Superior temporal gyrus (tissue), 1 donor: ENCODE data around the gene NTN5.
"Not testable (repeated sequence)": the region's sequence is repeated elsewhere in the genome, so short reads cannot be mapped to it uniquely, and the experiment has no call there.

ENCODE experiments used
- DNase-seq: peaks from one replicate; pipeline ENCODE4 v3.0.0-alpha.2; 2016; ENCODE audit errors: extremely low spot score

The NTN5 gene, protein sequence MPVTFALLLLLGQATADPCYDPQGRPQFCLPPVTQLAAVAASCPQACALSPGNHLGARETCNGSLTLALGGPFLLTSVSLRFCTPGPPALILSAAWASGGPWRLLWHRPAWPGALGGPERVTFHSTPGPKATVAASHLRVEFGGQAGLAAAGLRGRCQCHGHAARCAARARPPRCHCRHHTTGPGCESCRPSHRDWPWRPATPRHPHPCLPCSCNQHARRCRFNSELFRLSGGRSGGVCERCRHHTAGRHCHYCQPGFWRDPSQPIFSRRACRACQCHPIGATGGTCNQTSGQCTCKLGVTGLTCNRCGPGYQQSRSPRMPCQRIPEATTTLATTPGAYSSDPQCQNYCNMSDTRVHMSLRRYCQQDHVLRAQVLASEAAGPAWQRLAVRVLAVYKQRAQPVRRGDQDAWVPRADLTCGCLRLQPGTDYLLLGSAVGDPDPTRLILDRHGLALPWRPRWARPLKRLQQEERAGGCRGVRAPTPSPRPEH

DNA sequence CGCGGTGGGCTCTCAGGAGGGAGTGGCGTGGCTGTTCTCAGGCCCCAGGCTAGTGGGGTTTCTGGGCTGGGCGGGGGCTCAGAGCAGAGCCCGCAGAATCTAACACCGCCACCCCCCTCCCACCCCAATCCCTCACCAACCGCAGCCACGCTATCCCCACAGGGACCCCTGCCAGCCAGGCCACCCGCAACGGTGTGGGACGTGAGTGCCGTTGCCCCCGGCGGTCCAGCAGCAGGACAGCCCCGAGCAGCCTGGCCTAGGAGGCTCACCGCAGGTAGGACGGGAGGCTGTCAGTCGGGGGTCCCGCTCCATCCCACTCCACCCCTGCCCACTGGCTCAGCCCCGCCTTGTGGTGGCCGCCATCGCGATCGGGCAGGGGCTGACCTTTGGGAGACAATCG, at the start of gene NTN5:
Gene NTN5, minus strand, starts transcription at position 24 of the 400 bp plus-strand sequence. CDS start 2,031 bp downstream, outside the sequence.
- no peak for DNase-seq

DNA sequence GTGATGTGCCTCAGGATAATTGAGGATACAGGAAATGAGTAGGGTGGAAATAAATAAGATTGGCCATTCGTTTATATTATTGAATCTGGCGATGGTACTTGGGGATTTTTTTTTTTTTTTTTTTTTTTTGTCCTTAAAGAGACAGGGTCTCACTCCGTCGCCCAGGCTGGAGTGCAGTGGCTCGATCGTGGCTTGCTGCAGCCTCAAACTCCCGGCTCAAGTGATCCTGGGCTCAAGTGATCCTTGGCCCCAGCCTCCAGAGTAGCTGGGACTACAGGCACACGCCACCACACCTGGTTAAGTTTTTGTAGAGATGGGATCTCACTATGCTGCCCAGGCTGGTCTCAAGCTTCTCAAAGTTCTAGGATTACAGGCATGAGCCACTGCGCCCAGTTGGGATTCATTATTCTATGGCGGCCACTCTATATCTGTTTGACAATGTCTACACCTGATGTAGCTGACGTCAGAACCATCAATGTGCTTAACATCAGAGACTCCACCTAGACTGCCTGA, 49.4 kb upstream of the NTN5 start:
- DNase-seq = no peak

DNA sequence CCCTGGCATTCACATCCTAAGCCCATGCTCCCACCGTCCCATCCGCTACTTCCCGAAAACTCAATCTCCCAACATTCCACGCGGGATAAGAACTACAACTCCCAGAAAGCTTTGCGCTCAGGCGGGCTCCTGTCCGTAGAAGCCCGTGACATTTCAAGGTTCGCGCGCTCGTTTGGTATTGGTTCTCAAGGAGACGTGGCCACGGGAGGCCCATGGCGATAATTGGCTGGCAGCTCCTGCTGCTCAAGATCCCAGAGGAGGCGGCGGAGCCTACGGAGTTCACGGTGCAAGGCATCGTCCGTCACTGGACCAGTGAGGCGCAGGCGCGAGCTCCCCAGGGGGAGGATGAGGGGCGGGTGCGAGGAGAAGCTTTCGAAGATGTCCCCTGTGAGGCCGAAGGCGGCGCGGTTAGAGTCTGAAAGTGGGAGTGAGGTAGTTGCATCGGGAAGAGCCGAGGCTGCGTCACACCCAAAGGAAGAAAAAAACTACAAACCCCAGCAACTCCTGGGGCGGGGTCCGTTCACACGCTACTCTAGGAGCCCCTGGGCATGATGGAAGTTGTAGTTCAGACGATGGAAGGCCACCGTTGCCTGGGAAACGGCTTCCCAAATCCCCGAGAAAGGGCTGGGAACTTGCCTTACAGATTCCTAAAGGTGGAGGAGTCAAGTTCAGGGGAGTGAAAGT, 47.9 kb upstream of the NTN5 start:
- peak; percentile 100 for DNase-seq

DNA sequence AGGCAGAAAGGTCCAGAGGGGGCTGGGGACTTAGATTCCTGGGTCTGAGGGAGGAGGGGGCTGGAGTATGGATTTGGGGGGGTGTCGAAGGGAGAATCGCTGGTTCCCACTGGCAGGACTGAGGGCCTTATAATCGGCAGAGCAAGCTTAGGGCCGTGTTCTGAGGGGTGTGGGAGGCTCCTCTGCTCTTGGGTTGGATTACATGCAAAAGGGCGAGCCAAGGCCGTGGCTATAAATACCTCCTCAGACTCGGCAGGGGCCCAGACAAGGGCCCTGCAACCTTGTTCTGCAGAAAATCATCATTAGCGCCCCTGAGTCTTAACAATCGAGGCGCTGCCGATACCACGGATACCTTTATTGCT, 47.4 kb upstream of the NTN5 start:
- no peak for DNase-seq

DNA sequence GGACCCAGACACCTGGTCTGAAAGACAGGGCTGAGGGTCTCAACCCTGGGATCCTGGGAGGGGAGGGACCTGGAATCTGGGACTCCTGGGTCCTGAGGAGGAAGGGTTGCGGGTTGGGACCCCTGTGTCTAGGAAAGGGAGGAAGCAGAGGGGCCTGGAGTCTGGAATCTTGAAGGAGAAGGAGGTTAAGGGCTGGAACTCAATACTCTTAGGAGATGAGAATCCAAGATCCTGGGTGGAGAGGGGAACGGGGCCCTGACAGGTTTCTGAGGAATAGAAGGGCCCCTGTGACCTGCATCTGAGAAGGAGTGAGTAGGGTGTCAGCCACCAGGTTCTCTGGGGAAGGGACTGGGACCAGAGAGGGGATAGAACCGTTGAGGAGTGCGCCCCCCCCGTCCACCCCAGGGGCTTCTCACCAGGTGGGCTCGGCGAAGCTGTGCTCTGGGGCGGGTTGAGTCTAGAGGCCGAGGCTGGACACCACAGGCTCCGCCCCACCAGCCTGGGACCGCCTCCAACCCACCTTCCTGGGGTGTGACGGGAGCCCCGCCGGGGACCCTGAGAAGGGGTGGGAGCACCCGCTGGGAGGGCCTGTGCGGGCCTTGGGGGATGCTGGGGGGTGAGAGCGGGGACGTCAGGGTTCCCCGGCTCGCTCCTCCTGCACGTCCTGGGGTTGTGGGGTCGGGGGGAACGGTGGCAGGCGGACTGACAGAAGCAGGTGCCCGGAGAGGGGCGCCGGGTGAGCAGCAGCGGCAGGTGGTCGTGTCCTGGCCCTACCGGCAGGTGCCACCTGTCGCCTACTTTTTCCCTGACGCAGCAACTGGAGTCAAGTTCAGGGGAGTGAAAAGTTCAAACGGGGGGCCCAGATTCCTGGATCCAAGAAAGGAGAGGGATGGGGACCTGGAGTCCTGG, 46.7 kb upstream of the NTN5 start, which contains the start of gene MAMSTR:
Gene MAMSTR, minus strand, starts transcription at position 463 of the 909 bp plus-strand sequence. CDS start 694 bp downstream, outside the sequence.
- DNase-seq = no peak

DNA sequence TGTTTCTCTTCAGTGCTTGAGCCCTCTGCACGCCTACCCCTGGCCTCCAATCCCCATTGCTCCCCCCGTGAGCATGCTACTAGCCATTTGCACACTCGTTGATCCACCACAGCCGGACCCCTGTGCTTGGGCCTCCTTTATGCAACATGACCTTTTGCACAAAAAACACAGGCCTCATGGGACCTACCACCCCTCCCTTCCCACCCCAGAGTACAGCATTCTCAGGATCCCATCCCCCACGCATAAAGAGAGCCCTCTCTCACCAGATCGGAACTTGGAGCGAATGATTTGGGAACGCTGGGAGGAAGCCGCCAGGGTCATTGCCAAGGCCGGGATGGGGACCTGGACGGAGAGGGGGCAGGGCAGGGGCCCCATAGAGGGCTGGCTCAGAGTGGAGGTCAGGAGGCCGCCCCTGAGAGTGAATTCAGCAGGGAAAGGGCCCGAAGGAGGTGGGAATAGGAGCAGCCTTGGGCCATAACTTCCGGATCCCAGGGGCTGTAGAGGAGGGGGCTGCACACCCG, 46.0 kb upstream of the NTN5 start:
- no peak for DNase-seq

DNA sequence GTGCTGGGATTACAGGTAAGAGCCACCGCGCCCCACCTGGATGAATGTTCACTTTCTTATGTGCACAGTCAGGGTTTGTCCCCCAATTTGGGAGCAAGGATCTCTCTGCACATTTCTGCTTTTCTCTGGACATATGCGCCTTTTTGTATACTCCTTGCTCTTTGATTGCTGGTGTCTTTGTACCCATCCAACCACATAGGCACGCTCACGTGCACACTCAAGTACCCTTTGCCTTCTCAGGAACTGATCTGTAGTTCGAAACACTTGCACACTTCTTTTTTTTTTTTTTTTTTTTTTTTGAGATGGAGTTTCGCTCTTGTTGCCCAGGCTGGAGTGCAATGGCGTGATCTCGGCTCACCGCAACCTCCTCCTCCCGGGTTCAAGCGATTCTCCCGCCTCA, 45.3 kb upstream of the NTN5 start:
- not testable (repeated sequence) for DNase-seq

DNA sequence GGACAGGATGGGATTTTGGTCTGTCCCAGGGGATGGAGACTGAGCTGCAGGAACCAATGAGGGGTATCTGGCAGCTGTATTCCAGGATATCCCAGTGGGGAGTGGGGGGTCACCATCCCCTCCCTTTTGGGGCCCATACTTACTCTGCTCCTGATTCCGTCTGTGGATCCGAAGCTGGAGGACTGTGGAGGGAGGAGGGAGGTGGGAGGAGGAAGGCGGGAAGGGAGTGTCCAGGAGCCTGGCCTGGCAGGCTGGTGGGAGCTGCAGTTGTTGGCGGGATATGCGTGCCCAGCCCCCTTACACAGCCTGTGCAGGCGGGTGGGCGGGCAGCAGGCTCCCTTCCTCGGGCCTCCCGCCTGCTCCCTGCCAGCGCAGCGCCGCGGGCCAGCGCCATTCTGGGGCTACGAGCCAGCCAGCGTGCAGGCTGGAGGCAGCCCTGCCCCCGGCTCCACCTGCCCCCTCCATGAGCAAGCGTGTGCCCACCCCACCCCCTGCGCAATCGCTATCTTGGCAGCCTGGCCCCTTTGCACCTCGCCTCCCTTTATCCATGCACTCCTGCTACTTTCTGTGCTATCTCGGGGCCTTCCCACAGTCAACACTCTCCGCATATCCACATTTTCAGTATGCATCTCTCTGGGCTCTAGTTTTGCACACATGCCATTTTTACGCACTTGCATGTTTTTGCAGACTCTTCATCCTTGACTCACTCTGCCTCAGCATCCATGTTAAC, 43.9 kb upstream of the NTN5 start:
- peak; percentile 40 for DNase-seq

DNA sequence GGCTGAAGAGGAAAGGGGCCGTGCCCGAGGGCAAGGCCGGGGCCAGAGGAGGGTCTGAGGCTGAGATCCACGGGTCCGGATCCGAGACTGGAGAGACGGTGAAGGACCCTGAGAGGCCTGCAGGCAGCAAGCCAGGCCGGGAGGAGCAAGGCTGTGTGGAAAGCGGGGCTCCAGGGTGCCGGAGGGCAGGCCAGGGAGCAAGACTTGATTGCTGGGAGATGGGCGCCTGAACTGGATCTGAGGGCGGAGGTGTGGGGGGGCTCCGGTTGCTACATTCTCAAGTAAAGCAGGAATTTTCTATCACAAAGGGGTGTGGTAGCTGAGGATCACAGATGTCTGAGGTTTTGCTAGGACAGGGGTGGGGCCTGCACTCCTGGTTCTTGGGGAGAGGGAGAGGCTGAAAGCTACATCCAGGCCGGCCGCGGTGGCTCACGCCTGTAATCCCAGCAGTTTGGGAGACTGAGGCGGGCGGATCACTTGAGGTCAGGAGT, 42.9 kb upstream of the NTN5 start:
- no peak for DNase-seq

DNA sequence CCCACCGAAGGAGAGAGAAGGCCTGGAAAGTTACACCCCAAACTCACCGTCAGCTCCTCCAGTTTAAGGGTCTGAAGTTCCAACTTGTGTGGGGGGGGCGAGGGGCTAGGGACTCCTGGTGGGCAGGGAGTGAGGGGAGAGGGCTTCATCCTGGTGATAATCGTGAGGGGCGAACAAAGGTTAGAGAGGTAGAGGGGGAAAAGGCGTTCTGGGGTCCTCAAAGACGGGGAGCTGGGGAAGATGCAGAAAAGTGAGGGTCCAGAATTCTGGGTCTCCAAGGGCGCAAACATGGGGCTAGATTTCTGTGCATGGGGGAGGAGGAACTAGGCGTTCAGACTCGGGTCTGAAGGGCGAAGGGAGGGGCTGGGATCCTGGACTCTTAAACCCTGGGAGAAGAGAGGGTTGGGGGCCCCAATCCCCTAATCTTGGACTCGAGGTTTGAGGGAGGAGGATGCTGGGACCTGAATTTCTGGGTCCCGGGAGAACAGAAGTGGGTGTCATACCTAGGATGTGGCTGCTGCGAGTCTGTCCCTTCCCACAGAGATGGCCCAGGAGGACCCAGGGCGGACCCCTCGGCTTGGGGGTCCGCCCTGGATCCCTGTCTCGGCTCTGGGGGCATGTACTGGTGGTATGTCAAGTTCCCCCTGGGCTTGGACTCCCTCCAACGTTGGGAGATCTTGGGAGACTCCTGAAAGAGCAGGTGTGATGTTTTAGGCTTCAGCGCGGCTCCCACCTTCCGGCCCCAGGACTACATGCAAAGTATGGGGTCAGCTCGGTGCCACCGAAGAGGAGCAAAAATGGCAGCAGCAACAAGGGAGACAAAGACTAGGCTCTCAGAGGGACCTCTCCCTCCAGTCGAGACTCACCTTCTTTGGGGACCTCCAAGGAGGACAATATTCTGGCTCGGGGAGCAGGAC, 42.2 kb upstream of the NTN5 start:
- peak; percentile 10 for DNase-seq

DNA sequence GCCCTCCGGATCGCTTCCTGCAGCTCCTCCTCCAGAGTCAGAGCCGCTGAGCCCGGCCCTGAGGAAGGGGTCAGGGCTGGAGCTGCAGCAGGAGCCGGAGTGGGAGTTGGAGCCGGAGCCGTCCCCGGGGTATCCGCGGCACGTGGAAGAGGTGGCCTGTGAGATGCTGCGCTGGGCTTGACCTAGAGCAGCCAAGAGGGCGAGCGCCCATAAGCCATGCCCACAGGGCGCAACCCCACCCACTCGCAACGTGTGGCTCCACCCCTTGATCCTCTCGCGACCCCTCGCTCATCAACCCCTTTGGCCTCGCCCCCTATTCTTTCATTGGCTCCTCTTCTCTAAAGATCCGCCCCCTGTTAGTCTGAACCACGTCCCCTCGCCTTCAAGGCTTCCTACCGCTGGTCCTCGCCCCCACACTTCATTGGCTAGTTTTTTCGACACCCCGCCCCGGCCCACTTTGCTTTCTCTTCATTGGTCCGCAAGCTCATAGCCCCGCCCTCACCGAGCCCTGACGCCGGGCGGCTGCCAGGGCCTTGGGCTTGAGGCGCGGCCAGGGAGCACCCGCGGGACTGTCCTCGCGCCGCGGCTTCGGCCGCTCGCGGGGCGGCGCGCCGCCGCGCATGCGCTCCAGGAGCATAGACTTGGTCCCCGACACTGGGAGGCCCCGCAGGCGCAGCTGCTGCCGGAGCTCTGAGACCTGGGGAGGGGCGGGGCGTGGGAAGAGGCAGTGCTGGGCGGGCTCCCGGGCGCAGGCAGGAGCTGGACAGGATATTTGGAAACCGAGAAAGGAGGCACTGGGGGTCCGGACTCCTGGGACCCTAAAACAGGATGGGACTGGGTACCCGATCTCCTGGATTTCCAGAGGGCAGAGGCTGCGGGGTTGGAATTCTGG, 41.3 kb upstream of the NTN5 start:
- DNase-seq = peak; percentile 99

DNA sequence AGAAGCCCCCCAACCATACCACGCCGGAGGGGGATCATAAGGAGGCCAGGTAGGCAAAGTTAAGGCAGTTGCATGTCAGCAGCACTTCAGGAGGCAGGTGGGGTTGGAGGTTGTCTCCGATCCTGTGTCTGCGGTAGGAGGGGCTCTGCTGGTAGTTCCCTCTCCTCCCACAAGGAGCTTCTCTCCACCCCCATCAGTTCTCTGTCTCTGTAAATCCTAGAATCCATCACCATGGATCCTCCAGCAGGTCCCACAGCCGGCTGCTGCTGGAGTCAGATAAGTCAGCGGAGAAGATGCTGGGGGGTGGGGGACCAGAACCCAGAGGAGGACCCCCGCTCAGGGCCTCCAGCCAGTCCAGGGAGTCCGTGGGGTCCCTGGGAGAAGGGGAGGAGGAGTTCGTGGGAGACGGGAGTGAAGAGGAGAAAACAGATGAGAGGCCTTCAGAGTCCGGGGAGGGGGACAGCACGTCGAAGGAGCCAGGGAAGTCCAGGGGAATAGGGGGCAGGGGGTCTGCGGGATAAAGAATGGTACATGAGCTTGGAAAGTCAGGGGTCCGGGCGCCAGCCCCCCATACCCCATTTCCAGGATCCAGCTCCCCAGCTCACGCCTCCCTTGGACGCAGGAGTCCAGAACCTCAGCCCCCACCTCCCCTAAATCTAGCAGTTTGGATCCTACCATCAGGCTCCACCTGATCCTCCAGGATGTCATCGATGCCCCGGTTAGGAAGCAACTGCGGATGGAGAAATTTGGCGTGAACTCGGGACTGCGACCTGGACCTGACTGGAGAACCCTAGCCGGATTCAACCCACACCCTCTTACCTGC, 40.4 kb upstream of the NTN5 start:
- DNase-seq = no peak

DNA sequence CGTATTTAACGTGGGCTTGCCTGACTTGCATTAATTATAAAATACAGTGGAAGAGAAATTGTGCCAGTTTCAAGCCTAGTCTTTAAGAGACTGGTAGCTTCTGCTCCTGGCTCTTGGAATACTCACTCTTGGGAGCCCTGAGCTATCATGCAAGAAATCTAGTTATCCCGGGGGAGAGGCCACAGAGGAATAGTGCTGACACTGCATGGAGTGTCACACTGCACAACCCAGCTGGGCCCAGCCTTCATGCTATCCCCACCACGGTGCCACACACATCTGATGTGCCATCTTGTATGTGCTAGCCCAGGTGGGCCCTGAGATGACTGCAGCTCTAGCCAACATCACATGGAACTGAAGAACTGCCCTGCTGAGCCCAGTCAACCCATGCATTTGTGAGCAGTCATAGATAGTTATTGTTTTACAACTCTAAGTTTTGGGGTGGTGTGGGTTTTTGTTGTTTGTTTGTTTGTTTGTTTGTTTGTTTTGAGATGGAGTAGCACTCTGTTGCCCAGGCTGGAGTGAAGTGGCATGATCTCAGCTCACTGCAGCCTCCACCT, 38.4 kb upstream of the NTN5 start:
- DNase-seq = no peak

DNA sequence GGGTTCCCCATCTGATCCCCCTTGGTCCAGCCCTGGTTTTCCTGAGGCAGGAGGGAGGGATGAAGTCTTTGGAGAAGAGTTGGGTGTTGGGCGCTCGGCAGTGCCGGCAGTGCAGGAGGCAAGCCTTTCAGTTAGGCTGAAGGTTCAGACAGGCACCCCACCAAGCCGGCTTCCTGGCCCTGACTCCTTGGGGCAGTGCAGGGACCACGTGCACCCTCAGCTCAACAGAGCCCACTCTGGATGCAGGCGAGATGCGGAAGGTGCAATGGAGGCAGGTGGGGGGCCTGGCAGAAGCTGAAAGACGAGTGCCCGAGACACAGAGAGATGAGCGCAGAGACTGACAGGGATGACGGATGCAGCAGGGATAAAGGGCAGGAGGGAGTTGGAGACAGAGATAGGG, 35.7 kb upstream of the NTN5 start:
- no peak for DNase-seq

DNA sequence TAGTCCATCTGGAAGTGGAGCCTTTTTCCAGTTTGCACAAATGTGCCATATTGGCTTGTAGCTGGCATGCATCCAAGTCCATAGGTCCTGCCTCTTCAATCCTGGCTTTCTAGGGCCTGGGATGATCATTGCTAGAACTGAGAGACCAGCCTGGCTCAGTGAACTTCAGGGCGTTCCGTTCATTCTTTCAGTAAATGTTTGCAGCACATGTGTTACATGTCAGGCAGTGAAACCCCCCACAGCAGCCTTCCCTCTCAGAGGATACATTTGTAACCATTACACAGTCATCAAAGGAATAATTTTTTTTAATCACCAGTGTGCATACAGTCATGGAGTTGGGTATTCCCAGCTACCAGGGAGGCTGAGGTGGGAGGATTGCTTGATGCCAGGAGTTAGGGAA, 32.6 kb upstream of the NTN5 start:
- DNase-seq = no peak

DNA sequence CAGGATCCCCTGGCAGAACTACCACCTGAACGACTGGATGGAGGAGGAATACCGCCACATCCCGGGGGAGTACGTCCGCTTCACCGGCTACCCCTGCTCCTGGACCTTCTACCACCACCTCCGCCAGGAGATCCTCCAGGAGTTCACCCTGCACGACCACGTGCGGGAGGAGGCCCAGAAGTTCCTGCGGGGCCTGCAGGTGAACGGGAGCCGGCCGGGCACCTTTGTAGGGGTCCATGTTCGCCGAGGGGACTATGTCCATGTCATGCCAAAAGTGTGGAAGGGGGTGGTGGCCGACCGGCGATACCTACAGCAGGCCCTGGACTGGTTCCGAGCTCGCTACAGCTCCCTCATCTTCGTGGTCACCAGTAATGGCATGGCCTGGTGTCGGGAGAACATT, 30.5 kb upstream of the NTN5 start:
- DNase-seq = no peak

DNA sequence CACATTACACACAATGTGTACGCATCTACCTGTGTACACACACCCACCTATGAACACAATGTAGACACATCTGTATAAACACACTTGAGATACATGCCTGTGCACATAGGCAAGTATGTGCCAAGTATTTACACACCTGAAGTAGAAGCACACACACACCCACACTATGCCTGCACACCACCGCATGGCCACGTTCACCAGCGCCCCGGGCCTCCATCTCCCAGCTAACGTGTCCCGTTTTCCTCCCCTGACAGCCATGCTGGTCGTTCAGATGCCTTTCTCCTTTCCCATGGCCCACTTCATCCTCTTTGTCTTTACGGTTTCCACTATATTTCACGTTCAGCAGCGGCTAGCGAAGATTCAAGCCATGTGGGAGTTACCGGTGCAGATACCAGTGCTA, 29.9 kb upstream of the NTN5 start:
- no peak for DNase-seq
